Right ventricle myocardium inferior (tissue), 1 donor: ENCODE measurements around the gene LAP3. TPM values are rescaled to one million over a fixed set of nuclear protein-coding genes. Genes with fewer than 3 reads are reported as not detected.

Source experiments
- ATAC-seq: fragments of 200-7000 bp; cut with Tn5 transposase; one replicate; pipeline ENCODE4 v1.9.1; 2020; ENCODE audit warnings: mild to moderate bottlenecking, moderate library complexity
- DNase-seq: peaks from one replicate; pipeline ENCODE4 v3.0.0; 2021; ENCODE audit errors: missing footprints
- intact Hi-C: fragments of 100-400 bp; cut with DNase I; formaldehyde crosslinking; loops from one replicate; pipeline ENCODE4 v1.11.0; 2022
- total RNA-seq: library from RNA; stranded (reverse); fragmentation: NEBNext Ultra II Directional; extraction: Animal tissue kit (Norgen Biotek cat#: 25700); gene quantifications from one replicate; pipeline ENCODE4 v1.2.1, GENCODE V29; 2021
- donor health status: DM: no; HTN: yes; CAD: no; lungs with severe emphysema.

The LAP3 gene
- total RNA-seq, 1 donor from 2014 or later, result 56.9 TPM

- intact Hi-C loops, result no loop called here
- ATAC-seq, result no peak
- no peak for DNase-seq
Observed at GRCh38 chr4:17599826-17600225, 22.8 kb downstream of the LAP3 start.

- DNase-seq (no peak), ATAC-seq (no peak)
- intact Hi-C loops, result no loop called here
Observed at GRCh38 chr4:17605236-17605635, 28.2 kb downstream of the LAP3 start.

- DNase-seq (no peak), ATAC-seq (peak; percentile 66)
- intact Hi-C loops, result loop anchor here (1.0 kb wide), 1 partner anchor 37 kb away; the partner anchor contains the start of gene LAP3
Observed at GRCh38 chr4:17613761-17614415, 36.9 kb downstream of the LAP3 start.

GRCh38 chr4:17614416-17615299, 37.7 kb downstream of the LAP3 start, which contains the start of gene MED28:
MED28 (plus strand) TSS chr4:17614641; CDS start chr4:17614655, 14 bp downstream.
- ATAC-seq (peak; percentile 96), DNase-seq (peak; percentile 98)
- intact Hi-C loops, result loop anchor here (1.0 to 5.0 kb wide), 2 partner anchors 37 to 198 kb away; partner anchors contain the start of genes DCAF16, LAP3 and NCAPG

GRCh38 chr4:17616283-17616682, 39.3 kb downstream of the LAP3 start:
- ATAC-seq (no peak), DNase-seq (no peak)
- intact Hi-C loops, result loop anchor here (5.0 kb wide), 1 partner anchor 196 kb away; the partner anchor contains the start of genes DCAF16 and NCAPG

GRCh38 chr4:17618926-17619325, 41.9 kb downstream of the LAP3 start:
- DNase-seq (no peak), ATAC-seq (no peak)
- intact Hi-C loops, result loop anchor here (5.0 kb wide), 1 partner anchor 193 kb away; the partner anchor contains the start of genes DCAF16 and NCAPG

- no peak for ATAC-seq
- intact Hi-C loops, result loop anchor here (5.0 kb wide), 1 partner anchor 193 kb away; the partner anchor contains the start of genes DCAF16 and NCAPG
- DNase-seq, result no peak
Observed at GRCh38 chr4:17619416-17620105, 42.6 kb downstream of the LAP3 start.

GRCh38 chr4:17623451-17624001, 46.5 kb downstream of the LAP3 start:
- intact Hi-C loops, result no loop called here
- DNase-seq, result no peak
- ATAC-seq, result no peak

GRCh38 chr4:17624821-17625220, 47.8 kb downstream of the LAP3 start:
- intact Hi-C loops, result no loop called here
- DNase-seq, result no peak
- ATAC-seq, result no peak

- DNase-seq, result no peak
- intact Hi-C loops, result no loop called here
- ATAC-seq, result no peak
Observed at GRCh38 chr4:17630228-17630627, 53.2 kb downstream of the LAP3 start.

GRCh38 chr4:17633600-17633999, 56.6 kb downstream of the LAP3 start:
- intact Hi-C loops, result no loop called here
- DNase-seq, result no peak
- no peak for ATAC-seq

GRCh38 chr4:17635056-17635455, 58.1 kb downstream of the LAP3 start:
- DNase-seq, result no peak
- intact Hi-C loops, result loop anchor here (1.0 kb wide), 1 partner anchor 86 kb away; no protein-coding TSS in a partner anchor
- ATAC-seq, result no peak

- intact Hi-C loops, result no loop called here
- DNase-seq (no peak), ATAC-seq (no peak)
Observed at GRCh38 chr4:17636341-17636695, 59.3 kb downstream of the LAP3 start.

GRCh38 chr4:17636696-17637622, 60.0 kb downstream of the LAP3 start:
- intact Hi-C loops, result no loop called here
- peak; percentile 77 for ATAC-seq
- DNase-seq, result peak; percentile 85

GRCh38 chr4:17639136-17639535, 62.1 kb downstream of the LAP3 start:
- intact Hi-C loops, result no loop called here
- no peak for ATAC-seq
- DNase-seq, result no peak

GRCh38 chr4:17642398-17642783, 65.4 kb downstream of the LAP3 start:
- intact Hi-C loops, result no loop called here
- DNase-seq (no peak), ATAC-seq (no peak)

GRCh38 chr4:17646693-17647092, 69.7 kb downstream of the LAP3 start:
- intact Hi-C loops, result no loop called here
- no peak for ATAC-seq
- no peak for DNase-seq
